PFSK-1 (cell line): Measurements from ENCODE around the gene THSD4.

ENCODE experiments used
- FOXP2 ChIP-seq: optimal IDR thresholded peaks from 2 replicates; pipeline ENCODE3; 2011; ENCODE audit warnings: borderline replicate concordance, control low read depth, inconsistent platforms; ENCODE audit not compliant: insufficient read depth; ENCODE audit errors: extremely low read length, extremely low read depth
- POLR2AphosphoS5 ChIP-seq: IDR thresholded peaks from 2 replicates; pipeline ENCODE4 v1.6.1; 2012; ENCODE audit warnings: low read depth, mild to moderate bottlenecking, control low read depth, low read length, moderate library complexity
- REST ChIP-seq, 2 experiments: IDR thresholded peaks; 2 replicates each; pipeline versions ENCODE4 v1.6.1 to v1.8.0; 2011 to 2012; ENCODE audit warnings: low read depth in 2 of 2, low read length in 2 of 2, control low read depth in 1 of 2, inconsistent platforms in 1 of 2, mild to moderate bottlenecking in 1 of 2, moderate library complexity in 1 of 2; ENCODE audit not compliant: insufficient read depth in 1 of 2
- SIN3A ChIP-seq: IDR thresholded peaks from 2 replicates; pipeline ENCODE4 v1.6.1; 2012; ENCODE audit warnings: mild to moderate bottlenecking, low read length, moderate library complexity, borderline replicate concordance; ENCODE audit not compliant: insufficient read depth
- TAF1 ChIP-seq: IDR thresholded peaks from 2 replicates; pipeline ENCODE4 v1.6.1; 2012; ENCODE audit warnings: low read length, control low read depth, borderline replicate concordance; ENCODE audit not compliant: insufficient read depth

THSD4 gene

GRCh38 chr15:71707230-71708050, 592.2 kb downstream of the THSD4 start:
- TF ChIP-seq POLR2AphosphoS5, result no peak
- no peak for TF ChIP-seq FOXP2
- TF ChIP-seq REST (IDR thresholded peaks at IDR 0.05; ENCODE audit: insufficient read depth in 1 of 2, low read depth in 2 of 2, low read length in 2 of 2), result no peak
- no peak for TF ChIP-seq TAF1
- no peak for TF ChIP-seq SIN3A

DNA sequence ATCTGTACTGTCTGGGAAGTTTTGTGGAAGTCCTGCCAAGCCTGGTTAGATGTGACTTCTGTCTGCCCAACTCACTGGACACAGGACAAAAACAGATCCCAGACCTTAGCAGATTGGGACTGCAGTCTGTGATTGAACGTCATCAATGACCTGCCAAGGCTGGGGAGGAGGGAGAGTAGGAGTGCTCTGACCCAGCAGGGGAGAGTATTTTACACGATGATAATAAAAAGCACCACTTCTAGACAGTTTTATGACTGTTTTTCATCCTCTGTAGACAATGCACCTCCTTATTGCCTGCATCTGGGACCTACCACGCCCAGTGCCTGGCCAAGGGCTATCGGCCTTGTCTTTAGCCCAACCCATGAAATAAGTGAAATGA, 592.8 kb downstream of the THSD4 start:
- TF ChIP-seq POLR2AphosphoS5 (no peak), SIN3A (no peak), TAF1 (no peak), FOXP2 (no peak)

- TF ChIP-seq POLR2AphosphoS5 (no peak), SIN3A (no peak), FOXP2 (no peak), TAF1 (no peak), REST (IDR thresholded peaks at IDR 0.05; ENCODE audit: insufficient read depth in 1 of 2, low read depth in 2 of 2, low read length in 2 of 2) (no peak)
Measured at GRCh38 chr15:71708741-71709140, 593.5 kb downstream of the THSD4 start.

- TF ChIP-seq REST (IDR thresholded peaks at IDR 0.05; ENCODE audit: insufficient read depth in 1 of 2, low read depth in 2 of 2, low read length in 2 of 2) (no peak), TAF1 (no peak), SIN3A (no peak)
Measured at GRCh38 chr15:71709808-71710418, 594.6 kb downstream of the THSD4 start.

DNA sequence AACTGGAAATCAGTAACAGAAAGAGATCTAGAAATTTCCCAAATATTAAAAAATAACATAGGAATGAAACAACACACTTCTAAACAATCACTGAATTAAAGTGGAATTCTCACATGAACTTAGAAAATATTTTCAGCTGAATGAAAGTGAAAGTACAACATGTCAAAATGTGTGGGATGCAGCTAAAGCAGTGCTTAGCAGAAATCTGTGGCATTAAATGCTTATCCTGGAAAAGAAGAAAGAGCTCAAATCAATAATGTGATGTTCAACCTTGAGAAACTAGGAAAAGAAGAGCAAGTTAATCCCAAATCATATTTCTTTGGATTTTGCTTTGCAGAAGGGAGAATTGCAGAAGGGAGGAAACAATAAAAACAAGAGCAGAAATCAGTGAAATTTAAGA, 596.9 kb downstream of the THSD4 start:
- TF ChIP-seq SIN3A, result no peak
- no peak for TF ChIP-seq FOXP2
- no peak for TF ChIP-seq POLR2AphosphoS5
- no peak for TF ChIP-seq TAF1
- no peak for TF ChIP-seq REST (IDR thresholded peaks at IDR 0.05; ENCODE audit: insufficient read depth in 1 of 2, low read depth in 2 of 2, low read length in 2 of 2)
